Naive thymus-derived CD8-positive, alpha-beta T cell (primary cell): Measurements from ENCODE around the gene PTGR1. TPM values are rescaled to one million over a fixed set of nuclear protein-coding genes. Genes with fewer than 3 reads are reported as not detected.
"Not testable (repeated sequence)": the region's sequence is repeated elsewhere in the genome, so short reads cannot be mapped to it uniquely, and the experiment has no call there.

Source experiments
- ATAC-seq, 2 donors: fragments of 150-1000 bp; cut with Tn5 transposase in 1 of 2; sonication (Bioruptor Pico), chemical (Tn5 transposase) in 1 of 2; 1 replicate in 1 of 2; 2 replicates in 1 of 2; pipeline ENCODE4 v1.10.0; 2021; ENCODE audit warnings: mild to moderate bottlenecking in 2 of 2, moderate library complexity in 2 of 2
- POLR2A ChIA-PET: fragments of 350-600 bp; sonication (Branson Sonifier 250); formaldehyde crosslinking; loops from one replicate; lab custom pipeline; 2021; ENCODE audit warnings: antibody characterized with exemption; lab: Charles Lee
- DNase-seq, 10 donors: peaks; one replicate each; pipeline versions ENCODE4 v3.0.0 to v3.0.0-alpha.2; 2020 to 2022
- H3K27ac Mint-ChIP-seq, 10 donors: one replicate each; pipeline ENCODE4 v1.8.0; 2020 to 2022; ENCODE audit warnings: mild to moderate bottlenecking in 10 of 10, mixed read lengths in 10 of 10, moderate library complexity in 4 of 10, inconsistent platforms in 1 of 10
- H3K27me3 Mint-ChIP-seq, 5 donors: one replicate each; pipeline ENCODE4 v1.8.0; 2021 to 2022; ENCODE audit warnings: mixed read lengths in 5 of 5
- H3K36me3 Mint-ChIP-seq, 3 donors: one replicate each; pipeline ENCODE4 v1.8.0; 2020 to 2022; ENCODE audit warnings: mixed read lengths in 3 of 3, mild to moderate bottlenecking in 2 of 3, inconsistent platforms in 1 of 3
- H3K4me1 Mint-ChIP-seq, 4 donors: one replicate each; pipeline ENCODE4 v1.8.0; 2021 to 2022; ENCODE audit warnings: mixed read lengths in 4 of 4
- H3K4me3 Mint-ChIP-seq, 10 donors: one replicate each; pipeline ENCODE4 v1.8.0; 2020 to 2022; ENCODE audit warnings: mild to moderate bottlenecking in 10 of 10, mixed read lengths in 10 of 10, moderate library complexity in 6 of 10, inconsistent platforms in 1 of 10
- H3K9me3 Mint-ChIP-seq, 9 donors: one replicate each; pipeline ENCODE4 v1.8.0; 2020 to 2022; ENCODE audit warnings: mixed read lengths in 9 of 9, mild to moderate bottlenecking in 3 of 9, inconsistent platforms in 1 of 9, moderate library complexity in 1 of 9
- polyA plus RNA-seq, 3 donors: library from polyadenylated mRNA; unstranded; fragments of 300-500 nt; fragmentation: Illumina TruSeq; gene quantifications; one replicate each; pipeline ENCODE4 v1.2.3, GENCODE V29; 2021
- total RNA-seq, 8 experiments: library from RNA in 2 of 8; stranded (reverse) in 2 of 8; gene quantifications; one replicate each; pipeline ENCODE4 v1.2.3 and lab custom pipeline; 2021 to 2026

PTGR1 gene
- total and polyA plus RNA-seq, 5 experiments from 2014 or later = not detected

GRCh38 chr9:111568127-111568526, 31.3 kb downstream of the PTGR1 start:
- H3K9me3 Mint-ChIP-seq = peaks cover 0 to 62% (median 36%) of the 10 kb centered on the region in 9 donors
- POLR2A ChIA-PET, H3K4me1 Mint-ChIP-seq: not testable (repeated sequence)

GRCh38 chr9:111566234-111566633, 33.2 kb downstream of the PTGR1 start:
- Mint-ChIP-seq H3K27me3 (peaks cover 3 to 20% (median 10%) of the 10 kb centered on the region in 5 donors), H3K9me3 (peaks cover 0 to 74% (median 43%) of the 10 kb centered on the region in 9 donors), H3K27ac (no peak overlapping the region), H3K4me3 (no peak overlapping the region), H3K4me1 (no peaks in the 10 kb centered on the region), H3K36me3 (peaks cover 7 to 55% (median 55%) of the 10 kb centered on the region in 3 donors)
- POLR2A ChIA-PET = no interaction called here
- ATAC-seq = no peak
- DNase-seq = no peak

More at GRCh38 chr9:111568127-111568526, 31.3 kb downstream of the PTGR1 start:
- not testable (repeated sequence) for H3K4me3 Mint-ChIP-seq, H3K27ac Mint-ChIP-seq, DNase-seq, ATAC-seq
- H3K36me3 Mint-ChIP-seq = peaks cover 7 to 53% (median 45%) of the 10 kb centered on the region in 3 donors
- H3K27me3 Mint-ChIP-seq = peaks cover 3 to 23% (median 10%) of the 10 kb centered on the region in 5 donors

GRCh38 chr9:111561165-111561719, 38.2 kb downstream of the PTGR1 start:
- Mint-ChIP-seq H3K9me3 (peaks cover 10 to 70% (median 33%) of the 10 kb centered on the region in 9 donors), H3K36me3 (peaks cover 6 to 40% (median 38%) of the 10 kb centered on the region in 3 donors), H3K4me3 (no peak overlapping the region), H3K4me1 (peaks cover 0 to 3% (median 0%) of the 10 kb centered on the region in 4 donors), H3K27ac (no peak overlapping the region), H3K27me3 (peaks cover 0 to 9% (median 2%) of the 10 kb centered on the region in 5 donors)
- DNase-seq = no peak
- no peak for ATAC-seq
- POLR2A ChIA-PET = no interaction called here

GRCh38 chr9:111559000-111559610, 40.3 kb downstream of the PTGR1 start:
- POLR2A ChIA-PET = no interaction called here
- peaks cover 13 to 82% (median 50%) of the 10 kb centered on the region in 9 donors for H3K9me3 Mint-ChIP-seq
- no peak overlapping the region for H3K27ac Mint-ChIP-seq
- DNase-seq (no peak), ATAC-seq (no peak)
- peaks cover 0 to 15% (median 2%) of the 10 kb centered on the region in 5 donors for H3K27me3 Mint-ChIP-seq
- H3K4me1 Mint-ChIP-seq = peaks cover 0 to 3% (median 0%) of the 10 kb centered on the region in 4 donors
- peak overlapping the region in 1 of 10 donors; percentile 8 for H3K4me3 Mint-ChIP-seq
- peaks cover 19 to 57% (median 52%) of the 10 kb centered on the region in 3 donors for H3K36me3 Mint-ChIP-seq

DNA sequence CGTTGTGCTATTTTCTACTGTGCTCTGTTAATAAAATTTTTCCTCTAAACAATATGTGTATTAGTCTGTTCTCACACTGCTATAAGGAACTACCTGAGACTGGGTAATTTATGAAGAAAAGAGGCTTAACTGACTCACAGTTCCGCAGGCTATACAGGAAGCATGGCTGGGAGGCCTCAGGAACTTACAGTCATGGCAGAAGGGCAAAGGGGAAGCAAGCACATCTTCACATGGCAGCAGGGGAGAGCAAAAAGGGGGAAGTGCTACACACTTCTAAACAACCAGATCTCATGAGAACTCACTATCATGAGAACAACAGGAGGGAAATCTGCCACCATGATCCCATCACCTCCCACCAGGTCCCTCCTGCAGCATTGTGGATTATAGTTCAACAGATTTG, 44.0 kb downstream of the PTGR1 start:
- Mint-ChIP-seq H3K27me3 (peaks cover 0 to 19% (median 2%) of the 10 kb centered on the region in 5 donors), H3K9me3 (peaks cover 8 to 93% (median 50%) of the 10 kb centered on the region in 9 donors), H3K27ac (peak overlapping the region in 1 of 10 donors; percentile 57), H3K36me3 (peaks cover 33 to 68% (median 57%) of the 10 kb centered on the region in 3 donors)
- H3K4me3 Mint-ChIP-seq, ATAC-seq, POLR2A ChIA-PET, DNase-seq, H3K4me1 Mint-ChIP-seq: not testable (repeated sequence)

DNA sequence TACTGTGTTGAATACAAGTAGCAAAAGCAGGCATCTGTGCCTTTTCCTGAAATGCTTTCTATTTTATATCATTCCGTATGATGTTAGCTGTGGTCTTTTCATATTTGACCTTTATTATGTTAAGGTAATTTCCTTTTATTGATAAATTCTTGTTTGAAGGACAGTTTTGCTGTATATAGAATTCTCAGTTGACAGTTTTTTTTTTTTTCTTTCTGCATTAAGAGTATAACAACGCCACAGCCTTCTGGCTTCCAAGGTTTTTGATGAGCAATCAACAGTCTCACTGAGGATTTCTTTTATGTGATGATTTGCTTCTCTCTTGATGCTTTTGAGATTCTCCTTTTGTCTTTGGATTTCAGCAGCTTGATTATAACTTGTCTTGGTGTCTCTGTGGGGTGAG, 50.8 kb downstream of the PTGR1 start:
- POLR2A ChIA-PET = no interaction called here
- no peak for ATAC-seq
- DNase-seq = no peak
- peaks cover 0 to 4% (median 0%) of the 10 kb centered on the region in 5 donors for H3K27me3 Mint-ChIP-seq
- no peaks in the 10 kb centered on the region for H3K4me1 Mint-ChIP-seq
- peaks cover 43 to 93% (median 61%) of the 10 kb centered on the region in 3 donors for H3K36me3 Mint-ChIP-seq
- H3K27ac Mint-ChIP-seq = no peak overlapping the region
- peaks cover 16 to 96% (median 58%) of the 10 kb centered on the region in 9 donors for H3K9me3 Mint-ChIP-seq
- H3K4me3 Mint-ChIP-seq = no peak overlapping the region

DNA sequence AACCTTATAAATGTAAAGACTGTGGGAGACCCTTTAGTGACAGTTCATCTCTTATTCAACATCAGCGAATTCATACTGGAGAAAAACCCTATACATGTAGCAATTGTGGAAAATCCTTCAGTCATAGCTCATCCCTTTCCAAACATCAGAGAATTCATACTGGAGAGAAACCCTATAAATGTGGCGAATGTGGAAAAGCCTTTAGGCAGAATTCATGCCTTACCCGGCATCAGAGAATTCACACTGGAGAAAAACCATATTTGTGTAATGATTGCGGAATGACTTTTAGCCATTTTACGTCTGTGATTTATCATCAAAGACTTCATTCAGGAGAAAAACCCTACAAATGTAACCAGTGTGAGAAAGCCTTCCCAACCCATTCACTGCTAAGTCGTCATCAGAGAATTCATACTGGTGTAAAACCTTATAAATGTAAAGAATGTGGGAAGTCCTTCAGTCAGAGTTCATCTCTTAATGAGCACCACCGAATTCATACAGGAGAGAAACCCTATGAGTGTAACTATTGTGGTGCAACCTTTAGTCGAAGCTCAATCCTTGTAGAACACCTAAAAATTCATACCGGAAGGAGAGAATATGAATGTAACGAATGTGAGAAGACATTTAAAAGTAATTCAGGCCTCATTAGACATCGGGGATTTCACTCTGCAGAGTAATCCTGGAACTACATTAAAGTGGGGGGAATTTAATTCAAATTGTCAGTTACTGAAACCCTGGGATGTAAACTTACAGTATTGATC, 56.8 kb downstream of the PTGR1 start:
- ATAC-seq (no peak), DNase-seq (no peak)
- no peaks in the 10 kb centered on the region for H3K4me1 Mint-ChIP-seq
- POLR2A ChIA-PET = interaction anchor here (0.7 kb wide), 1 partner anchor 14 kb away, joined by 4 read pairs; no protein-coding TSS in a partner anchor
- H3K9me3 Mint-ChIP-seq = peaks cover 15 to 98% (median 52%) of the 10 kb centered on the region in 9 donors
- peaks cover 47 to 93% (median 58%) of the 10 kb centered on the region in 3 donors for H3K36me3 Mint-ChIP-seq
- peak overlapping the region in 1 of 10 donors; percentile 4 for H3K4me3 Mint-ChIP-seq
- H3K27ac Mint-ChIP-seq = no peak overlapping the region
- H3K27me3 Mint-ChIP-seq = no peaks in the 10 kb centered on the region

DNA sequence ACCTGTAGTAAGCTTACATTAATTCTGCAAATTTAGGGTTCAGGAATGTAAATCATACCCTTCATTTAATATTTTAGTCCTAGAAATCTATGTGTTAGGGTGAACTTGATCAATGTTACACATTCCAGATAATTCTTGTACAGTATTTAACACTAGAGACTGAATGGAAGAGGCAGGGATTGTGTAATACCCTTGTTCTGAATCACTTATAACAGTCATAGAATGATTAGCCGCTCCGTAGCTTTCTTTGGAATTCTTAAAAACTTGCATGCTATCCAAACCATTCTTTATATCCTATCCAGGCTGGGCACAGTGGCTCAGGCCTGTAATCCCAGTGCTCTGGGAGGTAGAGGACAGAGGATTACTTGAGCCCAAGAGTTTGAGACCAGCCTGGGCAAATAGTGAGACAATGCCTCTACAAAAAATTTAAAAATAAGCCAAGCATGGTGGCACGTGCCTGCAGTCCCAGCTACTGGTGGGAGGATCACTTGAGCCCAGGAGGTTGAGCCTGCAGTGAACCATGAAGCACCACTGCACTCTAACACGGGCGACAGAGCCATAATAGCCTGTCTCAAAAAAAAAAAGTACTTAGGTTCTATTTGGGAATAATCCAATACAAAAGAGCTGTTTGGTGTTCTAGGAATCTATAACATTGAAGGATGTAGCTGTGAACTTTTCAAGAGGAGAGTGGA, 66.2 kb downstream of the PTGR1 start:
- Mint-ChIP-seq H3K27me3 (no peaks in the 10 kb centered on the region), H3K27ac (no peak overlapping the region), H3K4me3 (no peak overlapping the region), H3K36me3 (peaks cover 35 to 94% (median 60%) of the 10 kb centered on the region in 3 donors), H3K9me3 (peaks cover 8 to 74% (median 32%) of the 10 kb centered on the region in 9 donors), H3K4me1 (no peaks in the 10 kb centered on the region)
- DNase-seq = no peak
- POLR2A ChIA-PET = interaction anchor here (0.5 to 0.7 kb wide), 2 partner anchors 214 to 1845 kb away, joined by 3 to 5 read pairs; no protein-coding TSS in a partner anchor
- ATAC-seq = no peak

DNA sequence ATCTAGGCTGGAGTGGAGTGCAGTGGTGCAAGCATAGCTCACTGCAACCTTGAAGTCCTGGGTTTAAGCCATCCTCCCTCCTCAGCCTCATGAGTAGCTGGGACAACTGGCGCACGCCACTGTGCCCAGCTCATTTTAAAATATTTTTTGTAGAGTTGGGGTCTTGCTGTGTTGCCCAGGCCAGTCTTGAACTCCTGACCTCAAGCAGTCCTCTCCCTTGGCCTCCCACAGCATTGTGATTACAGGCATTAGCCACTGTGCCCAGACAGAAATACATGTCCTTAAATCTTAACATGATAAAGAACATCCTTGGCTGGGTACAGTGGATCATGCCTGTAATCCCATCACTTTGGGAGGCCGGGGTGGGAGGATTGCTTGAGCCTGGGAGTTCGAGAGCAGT, 67.7 kb downstream of the PTGR1 start:
- Mint-ChIP-seq H3K36me3 (peaks cover 34 to 90% (median 53%) of the 10 kb centered on the region in 3 donors), H3K4me1 (peaks cover 0 to 7% (median under 1%) of the 10 kb centered on the region in 4 donors), H3K4me3 (no peak overlapping the region), H3K27me3 (no peaks in the 10 kb centered on the region), H3K9me3 (peaks cover 11 to 65% (median 32%) of the 10 kb centered on the region in 9 donors), H3K27ac (peak overlapping the region in 1 of 10 donors; percentile 34)
- ATAC-seq (no peak), DNase-seq (no peak)
- POLR2A ChIA-PET = no interaction called here

- Mint-ChIP-seq H3K36me3 (peaks cover 31 to 78% (median 40%) of the 10 kb centered on the region in 3 donors), H3K4me1 (peaks cover 12 to 21% (median 15%) of the 10 kb centered on the region in 4 donors), H3K4me3 (no peak overlapping the region), H3K27ac (no peak overlapping the region), H3K27me3 (peaks cover 0 to 6% (median 0%) of the 10 kb centered on the region in 5 donors), H3K9me3 (peaks cover 6 to 53% (median 25%) of the 10 kb centered on the region in 9 donors)
- no peak for DNase-seq
- ATAC-seq = no peak
- POLR2A ChIA-PET = interaction anchor here (1.0 kb wide), 1 partner anchor 46 kb away, joined by 5 read pairs; no protein-coding TSS in a partner anchor
Observed at GRCh38 chr9:111529787-111530186, 69.7 kb downstream of the PTGR1 start.

GRCh38 chr9:111527347-111527746, 72.1 kb downstream of the PTGR1 start:
- peaks cover 15 to 28% (median 23%) of the 10 kb centered on the region in 4 donors for H3K4me1 Mint-ChIP-seq
- peaks cover 0 to 9% (median 0%) of the 10 kb centered on the region in 5 donors for H3K27me3 Mint-ChIP-seq
- peak overlapping the region in 4 of 10 donors; percentile 36 to 57 (median 46) for H3K27ac Mint-ChIP-seq
- peaks cover 10 to 54% (median 16%) of the 10 kb centered on the region in 3 donors for H3K36me3 Mint-ChIP-seq
- ATAC-seq = no peak
- peaks cover 0 to 29% (median 6%) of the 10 kb centered on the region in 9 donors for H3K9me3 Mint-ChIP-seq
- peak overlapping the region in 1 of 10 donors; percentile 7 for H3K4me3 Mint-ChIP-seq
- DNase-seq = no peak
- POLR2A ChIA-PET = interaction anchor here (0.6 to 0.9 kb wide), 2 partner anchors 13 to 40 kb away, joined by 3 read pairs; no protein-coding TSS in a partner anchor
